DOHH2 (cell line): ENCODE results near the gene OCA2.

Source experiments
- H3F3A ChIP-seq: fragments of 200-600 bp; sonication (generic), shearing (Covaris generic); 2 replicates; pipeline ENCODE4 v1.6.0; 2016; ENCODE audit warnings: antibody characterized with exemption, mild to moderate bottlenecking; ENCODE audit not compliant: control insufficient read depth, insufficient read depth
- H3K27ac ChIP-seq: fragments of 200-600 bp; sonication (generic); 2 replicates; pipeline ENCODE4 v1.5.1; 2014; ENCODE audit warnings: low read depth, mild to moderate bottlenecking, low read length, moderate library complexity
- H3K27me3 ChIP-seq: fragments of 200-600 bp; sonication (generic); 2 replicates; pipeline ENCODE4 v1.6.1; 2014; ENCODE audit warnings: mild to moderate bottlenecking, low read length, mixed read lengths; ENCODE audit not compliant: control insufficient read depth
- H3K36me3 ChIP-seq: fragments of 200-600 bp; sonication (generic); 2 replicates; pipeline ENCODE4 v1.6.1; 2014; ENCODE audit warnings: mild to moderate bottlenecking, low read length, moderate library complexity, mixed read lengths; ENCODE audit not compliant: control insufficient read depth
- H3K4me1 ChIP-seq: fragments of 200-600 bp; sonication (generic); 2 replicates; pipeline ENCODE4 v1.6.1; 2014; ENCODE audit warnings: mild to moderate bottlenecking, low read length, mixed read lengths; ENCODE audit not compliant: control insufficient read depth
- H3K4me2 ChIP-seq: fragments of 200-600 bp; sonication (generic); 2 replicates; pipeline ENCODE4 v1.6.0; 2014; ENCODE audit warnings: mild to moderate bottlenecking, low read length, moderate library complexity
- H3K4me3 ChIP-seq: fragments of 200-600 bp; sonication (generic); 2 replicates; pipeline ENCODE4 v1.5.1; 2014; ENCODE audit warnings: mild to moderate bottlenecking, low read length, mixed read lengths
- H3K79me2 ChIP-seq: fragments of 200-600 bp; sonication (generic); 2 replicates; pipeline ENCODE4 v1.6.1; 2014; ENCODE audit warnings: mild to moderate bottlenecking, low read length, mixed read lengths; ENCODE audit not compliant: control insufficient read depth
- H3K9me2 ChIP-seq: fragments of 200-600 bp; sonication (generic); replicated peaks from 2 replicates; pipeline ENCODE4 v1.6.1; 2014; ENCODE audit warnings: mild to moderate bottlenecking, low read length, mixed read lengths; ENCODE audit not compliant: control insufficient read depth
- H3K9me3 ChIP-seq: fragments of 200-600 bp; sonication (generic); 2 replicates; pipeline ENCODE4 v1.6.1; 2014; ENCODE audit warnings: antibody characterized with exemption, low read length, mixed read lengths; ENCODE audit not compliant: control insufficient read depth, insufficient read depth
- H4K20me1 ChIP-seq: fragments of 200-600 bp; sonication (generic); 2 replicates; pipeline ENCODE4 v1.6.0; 2014; ENCODE audit warnings: low read depth, mild to moderate bottlenecking, antibody characterized with exemption, low read length, moderate library complexity; ENCODE audit not compliant: control insufficient read depth, insufficient read depth
- EZH2phosphoT487 ChIP-seq: fragments of 200-600 bp; sonication (generic); IDR thresholded peaks from 2 replicates; pipeline ENCODE4 v1.6.1; 2017; ENCODE audit warnings: borderline replicate concordance, mild to moderate bottlenecking, antibody characterized with exemption, low read length, moderate library complexity, mixed read lengths
- TF ChIP-seq, protein P1 (sequence below): fragments of 200-600 bp; sonication (generic); IDR thresholded peaks from one replicate; pipeline ENCODE4 v1.5.1; 2014; ENCODE audit warnings: antibody characterized with exemption, mild to moderate bottlenecking, low read depth, low read length; ENCODE audit not compliant: poor library complexity, severe bottlenecking

OCA2 gene

GRCh38 chr15:27865926-27866325 lies 233.2 kb downstream of the OCA2 start:
- Histone ChIP-seq H3K9me3 (peaks cover 5% of the 10 kb centered on the region; the same call in 1 of the 2 replicates), H3K36me3 (no peaks in the 10 kb centered on the region)

GRCh38 chr15:27865323-27865922 lies 233.7 kb downstream of the OCA2 start:
- Histone ChIP-seq H4K20me1 (no peaks in the 10 kb centered on the region), H3K4me3 (no peak overlapping the region), H3K79me2 (no peaks in the 10 kb centered on the region), H3K4me1 (no peaks in the 10 kb centered on the region), H3K9me3 (peaks cover 5% of the 10 kb centered on the region; the same call in 1 of the 2 replicates), H3K27ac (no peak overlapping the region), H3K36me3 (no peaks in the 10 kb centered on the region), H3F3A (no peaks in the 10 kb centered on the region), H3K9me2 (no peaks in the 10 kb centered on the region), H3K27me3 (no peaks in the 10 kb centered on the region), H3K4me2 (no peak overlapping the region)
- TF ChIP-seq EZH2phosphoT487: no peak
- TF ChIP-seq, protein P1, sequence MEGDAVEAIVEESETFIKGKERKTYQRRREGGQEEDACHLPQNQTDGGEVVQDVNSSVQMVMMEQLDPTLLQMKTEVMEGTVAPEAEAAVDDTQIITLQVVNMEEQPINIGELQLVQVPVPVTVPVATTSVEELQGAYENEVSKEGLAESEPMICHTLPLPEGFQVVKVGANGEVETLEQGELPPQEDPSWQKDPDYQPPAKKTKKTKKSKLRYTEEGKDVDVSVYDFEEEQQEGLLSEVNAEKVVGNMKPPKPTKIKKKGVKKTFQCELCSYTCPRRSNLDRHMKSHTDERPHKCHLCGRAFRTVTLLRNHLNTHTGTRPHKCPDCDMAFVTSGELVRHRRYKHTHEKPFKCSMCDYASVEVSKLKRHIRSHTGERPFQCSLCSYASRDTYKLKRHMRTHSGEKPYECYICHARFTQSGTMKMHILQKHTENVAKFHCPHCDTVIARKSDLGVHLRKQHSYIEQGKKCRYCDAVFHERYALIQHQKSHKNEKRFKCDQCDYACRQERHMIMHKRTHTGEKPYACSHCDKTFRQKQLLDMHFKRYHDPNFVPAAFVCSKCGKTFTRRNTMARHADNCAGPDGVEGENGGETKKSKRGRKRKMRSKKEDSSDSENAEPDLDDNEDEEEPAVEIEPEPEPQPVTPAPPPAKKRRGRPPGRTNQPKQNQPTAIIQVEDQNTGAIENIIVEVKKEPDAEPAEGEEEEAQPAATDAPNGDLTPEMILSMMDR: no peak

More at GRCh38 chr15:27865926-27866325, 233.2 kb downstream of the OCA2 start:
- H3K9me2 ChIP-seq: no peaks in the 10 kb centered on the region
- H3K4me3 ChIP-seq: no peak overlapping the region
- no peaks in the 10 kb centered on the region for H4K20me1 ChIP-seq
- no peaks in the 10 kb centered on the region for H3K79me2 ChIP-seq
- no peaks in the 10 kb centered on the region for H3K4me1 ChIP-seq
- no peaks in the 10 kb centered on the region for H3K27me3 ChIP-seq
- no peak overlapping the region for H3K4me2 ChIP-seq
- H3K27ac ChIP-seq: no peak overlapping the region
- TF ChIP-seq, protein P1: no peak
- TF ChIP-seq EZH2phosphoT487: no peak
- no peaks in the 10 kb centered on the region for H3F3A ChIP-seq

GRCh38 chr15:27864719-27865118 lies 234.4 kb downstream of the OCA2 start:
- Histone ChIP-seq H3K9me2 (no peaks in the 10 kb centered on the region), H3K4me1 (no peaks in the 10 kb centered on the region), H3K36me3 (no peaks in the 10 kb centered on the region), H3K79me2 (no peaks in the 10 kb centered on the region), H3K4me2 (no peak overlapping the region), H4K20me1 (no peaks in the 10 kb centered on the region), H3K4me3 (no peak overlapping the region), H3K27me3 (no peaks in the 10 kb centered on the region), H3F3A (no peaks in the 10 kb centered on the region), H3K9me3 (peaks cover 3% of the 10 kb centered on the region; the same call in 1 of the 2 replicates), H3K27ac (no peak overlapping the region)
- TF ChIP-seq EZH2phosphoT487: no peak
- TF ChIP-seq, protein P1: no peak

- Histone ChIP-seq H3K4me1 (no peaks in the 10 kb centered on the region), H3K9me2 (no peaks in the 10 kb centered on the region), H3K4me2 (no peak overlapping the region), H3K27me3 (no peaks in the 10 kb centered on the region), H3K27ac (no peak overlapping the region), H3K36me3 (no peaks in the 10 kb centered on the region), H3K4me3 (no peak overlapping the region), H3F3A (no peaks in the 10 kb centered on the region), H3K9me3 (no peaks in the 10 kb centered on the region; the same call in 1 of the 2 replicates), H4K20me1 (no peaks in the 10 kb centered on the region), H3K79me2 (no peaks in the 10 kb centered on the region)
- no peak for TF ChIP-seq EZH2phosphoT487
- TF ChIP-seq, protein P1: no peak
These were observed 235.0 kb downstream of the OCA2 start for GRCh38 chr15:27864086-27864485.
